H1 (cell line): ENCODE measurements around the gene FHAD1. TPM values are rescaled to one million over a fixed set of nuclear protein-coding genes. Genes with fewer than 3 reads are reported as not detected.

Experiments
- CTCF ChIA-PET: fragments of 300-600 bp; sonication (Branson Sonifier 250); formaldehyde crosslinking; loops from one replicate; lab custom pipeline; 2021; ENCODE audit not compliant: partially characterized antibody; lab: Charles Lee
- POLR2A ChIA-PET: fragments of 300-600 bp; sonication (Branson Sonifier 250); formaldehyde crosslinking; loops from one replicate; lab custom pipeline; 2021; ENCODE audit warnings: inconsistent platforms; ENCODE audit not compliant: partially characterized antibody; lab: Charles Lee
- DNase-seq, 2 experiments: peaks; one replicate each; pipeline versions ENCODE4 v3.0.0 to v3.0.0-alpha.2; 2010 to 2022; ENCODE audit warnings: low spot score in 2 of 2, low read depth in 1 of 2, mixed read lengths in 1 of 2
- FAIRE-seq: peaks from 2 replicates; lab custom pipeline; 2011; peaks lifted over from hg19 to GRCh38; lab: Jason Lieb, UNC
- H2AFZ ChIP-seq: 2 replicates; pipeline ENCODE4 v1.8.1; 2012; ENCODE audit warnings: low read length, inconsistent platforms
- H2AK5ac ChIP-seq: 2 replicates; pipeline ENCODE4 v1.6.1; 2013; ENCODE audit warnings: low read depth, low read length
- H2BK120ac ChIP-seq: replicated peaks from 2 replicates; pipeline ENCODE3; 2013; ENCODE audit warnings: low read depth, low read length, inconsistent platforms
- H2BK12ac ChIP-seq: 2 replicates; pipeline ENCODE4 v1.6.1; 2013; ENCODE audit warnings: low read depth, low read length
- H2BK15ac ChIP-seq: 2 replicates; pipeline ENCODE4 v1.6.1; 2013; ENCODE audit warnings: low read length
- H2BK20ac ChIP-seq: 2 replicates; pipeline ENCODE4 v1.6.1; 2013; ENCODE audit warnings: low read length
- H2BK5ac ChIP-seq: 2 replicates; pipeline ENCODE4 v1.6.1; 2013; ENCODE audit warnings: low read depth, low read length
- H3K14ac ChIP-seq: 2 replicates; pipeline ENCODE4 v1.6.1; 2013; ENCODE audit warnings: inconsistent platforms; ENCODE audit not compliant: insufficient read length
- H3K18ac ChIP-seq: 2 replicates; pipeline ENCODE4 v1.6.1; 2013; ENCODE audit warnings: low read length; ENCODE audit errors: extremely low read depth
- H3K23ac ChIP-seq: 2 replicates; pipeline ENCODE4 v1.6.1; 2013; ENCODE audit warnings: inconsistent platforms; ENCODE audit not compliant: insufficient read length
- H3K23me2 ChIP-seq: 2 replicates; pipeline ENCODE4 v1.6.1; 2013; ENCODE audit warnings: low read depth, low read length
- H3K27ac ChIP-seq: 2 replicates; pipeline ENCODE4 v1.6.1; 2011; ENCODE audit warnings: low read depth, low read length, inconsistent platforms
- H3K27me3 ChIP-seq, 4 experiments: replicated peaks in 1 of 4; 1 replicate in 1 of 4; 2 replicates in 3 of 4; pipeline versions ENCODE4 v1.6.1 to v1.8.1; 2011 to 2013; ENCODE audit warnings: low read length in 3 of 4, mild to moderate bottlenecking in 3 of 4, inconsistent platforms in 2 of 4, mixed read lengths in 2 of 4, moderate library complexity in 1 of 4; ENCODE audit not compliant: control insufficient read depth in 3 of 4, insufficient read depth in 3 of 4; ENCODE audit errors: extremely low read depth in 1 of 4
- H3K36me3 ChIP-seq, 4 experiments: 2 replicates each; pipeline versions ENCODE4 v1.6.1 to v1.8.1; 2011 to 2013; ENCODE audit warnings: mild to moderate bottlenecking in 4 of 4, low read length in 3 of 4, moderate library complexity in 2 of 4, control low read depth in 1 of 4, inconsistent platforms in 1 of 4; ENCODE audit not compliant: insufficient read depth in 4 of 4, control insufficient read depth in 2 of 4
- H3K4ac ChIP-seq: replicated peaks from 2 replicates; pipeline ENCODE3; 2013; ENCODE audit warnings: low read length, low read depth, mixed read lengths, inconsistent platforms; ENCODE audit not compliant: insufficient read length
- H3K4me1 ChIP-seq, 4 experiments: replicated peaks in 1 of 4; 1 replicate in 1 of 4; 2 replicates in 3 of 4; pipeline versions ENCODE4 v1.6.1 to v1.8.1; 2011 to 2013; ENCODE audit warnings: low read length in 3 of 4, inconsistent platforms in 2 of 4, mixed read lengths in 1 of 4; ENCODE audit not compliant: insufficient read depth in 4 of 4, control insufficient read depth in 3 of 4
- H3K4me2 ChIP-seq, 2 experiments: 2 replicates each; pipeline versions ENCODE4 v1.6.1 to v1.8.1; 2011 to 2013; ENCODE audit warnings: low read depth in 2 of 2, low read length in 2 of 2, control low read depth in 1 of 2, inconsistent platforms in 1 of 2, mild to moderate bottlenecking in 1 of 2; ENCODE audit not compliant: insufficient read depth in 1 of 2
- H3K4me3 ChIP-seq, 4 experiments: fragments of 200-600, 300-600 bp in 1 of 4; sonication (generic), shearing (Covaris generic), sonication (Bioruptor Twin) in 1 of 4; 2 replicates each; pipeline versions ENCODE4 v1.5.1 to v1.8.1; 2011 to 2016; ENCODE audit warnings: low read length in 4 of 4, low read depth in 3 of 4, control low read depth in 2 of 4, inconsistent platforms in 2 of 4, mild to moderate bottlenecking in 2 of 4, mixed read lengths in 1 of 4, moderate library complexity in 1 of 4; ENCODE audit not compliant: insufficient read depth in 2 of 4; ENCODE audit errors: extremely low read depth in 1 of 4
- H3K56ac ChIP-seq: replicated peaks from 2 replicates; pipeline ENCODE3; 2013; ENCODE audit warnings: low read depth, mild to moderate bottlenecking, mixed read lengths, low read length, inconsistent platforms; ENCODE audit not compliant: insufficient read length
- H3K79me1 ChIP-seq: 2 replicates; pipeline ENCODE4 v1.6.1; 2013; ENCODE audit warnings: low read depth, low read length, control low read depth
- H3K79me2 ChIP-seq, 2 experiments: 2 replicates each; pipeline versions ENCODE4 v1.6.1 to v1.8.1; 2012 to 2013; ENCODE audit warnings: low read length in 2 of 2, mild to moderate bottlenecking in 2 of 2, inconsistent platforms in 1 of 2; ENCODE audit not compliant: insufficient read depth in 2 of 2, control insufficient read depth in 1 of 2
- H3K9ac ChIP-seq, 4 experiments: replicated peaks in 1 of 4; 1 replicate in 1 of 4; 2 replicates in 3 of 4; pipeline versions ENCODE4 v1.6.1 to v1.8.1; 2011 to 2013; ENCODE audit warnings: low read depth in 3 of 4, low read length in 3 of 4, control low read depth in 2 of 4, mild to moderate bottlenecking in 2 of 4, moderate library complexity in 2 of 4, inconsistent platforms in 1 of 4; ENCODE audit errors: extremely low read depth in 1 of 4
- H3K9me3 ChIP-seq, 2 experiments: 2 replicates each; pipeline versions ENCODE4 v1.6.1 to v1.8.1; 2012 to 2013; ENCODE audit warnings: mild to moderate bottlenecking in 2 of 2, moderate library complexity in 2 of 2, control low read depth in 1 of 2, inconsistent platforms in 1 of 2, low read depth in 1 of 2, low read length in 1 of 2, mixed read lengths in 1 of 2; ENCODE audit not compliant: insufficient read depth in 2 of 2
- H4K20me1 ChIP-seq, 2 experiments: replicated peaks in 1 of 2; 2 replicates each; pipeline versions ENCODE3 to v1.8.1; 2011 to 2013; ENCODE audit warnings: inconsistent platforms in 2 of 2, low read length in 2 of 2, mild to moderate bottlenecking in 1 of 2; ENCODE audit not compliant: insufficient read depth in 2 of 2, control insufficient read depth in 1 of 2
- H4K5ac ChIP-seq: 2 replicates; pipeline ENCODE4 v1.6.1; 2013; ENCODE audit warnings: low read length, low read depth, mixed read lengths, inconsistent platforms; ENCODE audit not compliant: insufficient read length
- H4K8ac ChIP-seq: 2 replicates; pipeline ENCODE4 v1.8.0; 2013; ENCODE audit warnings: mild to moderate bottlenecking, moderate library complexity, low read length, inconsistent platforms; ENCODE audit not compliant: insufficient read depth; ENCODE audit errors: extremely low read depth
- H4K91ac ChIP-seq: replicated peaks from 2 replicates; pipeline ENCODE3; 2013; ENCODE audit warnings: low read length, mixed read lengths, inconsistent platforms; ENCODE audit not compliant: insufficient read length
- ATF2 ChIP-seq: IDR thresholded peaks from 2 replicates; pipeline ENCODE4 v1.6.1; 2012; ENCODE audit warnings: low read length, inconsistent platforms
- CBX5 ChIP-seq: fragments of 300-800, 300-1000 bp; sonication (generic); IDR thresholded peaks from 2 replicates; pipeline ENCODE4 v1.7.1; 2016; ENCODE audit warnings: antibody characterized with exemption, low read length, low read depth
- CHD2 ChIP-seq: IDR thresholded peaks from 2 replicates; pipeline ENCODE4 v1.6.1; 2012; ENCODE audit warnings: low read length, improper control_type of control experiment
- EZH2 ChIP-seq: fragments of 200-600 bp; sonication (generic); IDR thresholded peaks from 2 replicates; pipeline ENCODE4 v1.7.1; 2012; ENCODE audit warnings: low read depth, mild to moderate bottlenecking, moderate library complexity, low read length, inconsistent platforms; ENCODE audit not compliant: severe bottlenecking
- GABPA ChIP-seq: IDR thresholded peaks from 2 replicates; pipeline ENCODE4 v1.6.1; 2011; ENCODE audit warnings: mild to moderate bottlenecking, low read length, moderate library complexity, borderline replicate concordance; ENCODE audit not compliant: insufficient read depth
- HDAC2 ChIP-seq, 2 experiments: fragments of 300-600 bp in 1 of 2; sonication (generic) in 1 of 2; IDR thresholded peaks; 2 replicates each; pipeline ENCODE4 v1.6.1; 2011 to 2012; ENCODE audit warnings: low read depth in 2 of 2, low read length in 2 of 2, mild to moderate bottlenecking in 2 of 2, moderate library complexity in 2 of 2, borderline replicate concordance in 1 of 2, inconsistent platforms in 1 of 2
- KDM5A ChIP-seq: fragments of 200-600 bp; IDR thresholded peaks from 2 replicates; pipeline ENCODE4 v1.7.1; 2012; ENCODE audit warnings: mild to moderate bottlenecking, low read length, inconsistent platforms, mixed read lengths
- MAX ChIP-seq: IDR thresholded peaks from 2 replicates; pipeline ENCODE4 v1.6.1; 2012; ENCODE audit warnings: inconsistent platforms
- POLR2A ChIP-seq, 2 experiments: IDR thresholded peaks; 1 replicate in 1 of 2; 2 replicates in 1 of 2; pipeline ENCODE4 v1.6.1; 2011; ENCODE audit warnings: low read depth in 2 of 2, low read length in 2 of 2, mild to moderate bottlenecking in 2 of 2; ENCODE audit errors: control extremely low read depth in 1 of 2
- RBBP5 ChIP-seq: IDR thresholded peaks from 2 replicates; pipeline ENCODE4 v1.7.1; 2012; ENCODE audit warnings: low read depth, mild to moderate bottlenecking, inconsistent platforms, low read length, moderate library complexity, borderline replicate concordance
- SIX5 ChIP-seq: IDR thresholded peaks from 2 replicates; pipeline ENCODE4 v1.6.1; 2011; ENCODE audit warnings: mild to moderate bottlenecking, low read depth, low read length
- TAF1 ChIP-seq: IDR thresholded peaks from 2 replicates; pipeline ENCODE4 v1.6.1; 2011; ENCODE audit warnings: mild to moderate bottlenecking, low read depth, low read length
- TAF7 ChIP-seq: optimal IDR thresholded peaks from 2 replicates; pipeline ENCODE3; 2011; ENCODE audit warnings: low read depth, mild to moderate bottlenecking, inconsistent platforms, low read length, moderate library complexity, borderline replicate concordance
- WGBS, 2 experiments: shearing (Covaris generic) in 1 of 2; methylation state at CpG; one replicate each; pipeline versions ENCODE4 v1.1.6 to v1.1.7; 2013 to 2015; ENCODE audit warnings: low lambda C conversion rate in 2 of 2, mixed read lengths in 2 of 2, inconsistent platforms in 1 of 2, low coverage in 1 of 2, missing lambda C conversion rate in 1 of 2; ENCODE audit not compliant: insufficient replicate concordance in 2 of 2, insufficient coverage in 1 of 2, insufficient read length in 1 of 2; ENCODE audit errors: extremely low coverage in 1 of 2, missing lambda C conversion rate in 1 of 2; 5-methylcytosine and 5-hydroxymethylcytosine counted together
- polyA plus RNA-seq, 7 experiments: library from polyadenylated mRNA; depleted of rRNA in 3 of 7; stranded (reverse) in 5 of 7; unstranded in 2 of 7; fragments of >200 nt in 5 of 7; fragments of 200-250 nt in 2 of 7; gene quantifications; 1 replicate in 5 of 7; 2 replicates in 1 of 7; 4 replicates in 1 of 7; pipeline versions ENCODE4 v1.2.1 to v1.2.3, GENCODE V29; 2011 to 2013; ENCODE audit warnings: missing spikeins in 2 of 7, mixed read lengths in 2 of 7
- total RNA-seq: library from RNA; stranded (reverse); fragmentation: NEBNext Ultra II Directional; extraction: Animal tissue kit (Norgen Biotek cat#: 25700); gene quantifications from 2 replicates; pipeline ENCODE4 v1.2.1, GENCODE V29; 2021

FHAD1 gene
- total and polyA plus RNA-seq, 2 of the 8 experiments (the other 6 are each of a cell fraction or from before 2014, with no cell fraction given) = 0.39 to 0.69 TPM

- Histone ChIP-seq H2BK5ac (no peak overlapping the region), H3K4me3 (no peak overlapping the region), H3K23me2 (0 out of 2 replicates have a peak, but pooled peaks cover 2% of the 10 kb centered on the region), H3K4ac (no peak overlapping the region), H3K4me1 (peaks cover 0 to 8% (median 3%) of the 10 kb centered on the region in 4 experiments; a peak in 5 of 7 replicates), H4K20me1 (no peaks in the 10 kb centered on the region), H3K4me2 (no peak overlapping the region), H3K18ac (no peak overlapping the region), H4K91ac (no peak overlapping the region), H3K9me3 (no peaks in the 10 kb centered on the region), H3K9ac (no peak overlapping the region), H2BK20ac (no peak overlapping the region), H2BK15ac (no peak overlapping the region), H2BK12ac (no peak overlapping the region), H2BK120ac (no peak overlapping the region), H3K36me3 (no peaks in the 10 kb centered on the region; a peak in 1 of 8 replicates), H2AK5ac (no peak overlapping the region), H4K5ac (no peak overlapping the region), H3K56ac (no peak overlapping the region), H3K23ac (no peak overlapping the region), H3K79me1 (no peaks in the 10 kb centered on the region), H3K79me2 (no peaks in the 10 kb centered on the region), H3K27me3 (peaks cover 0 to 28% (median 20%) of the 10 kb centered on the region in 4 experiments; a peak in 6 of 7 replicates), H3K27ac (no peak overlapping the region), H2AFZ (no peak overlapping the region), H3K14ac (no peak overlapping the region), H4K8ac (no peak overlapping the region)
- DNase-seq (no peak), FAIRE-seq (no peak)
- ChIA-PET CTCF (no interaction called here), POLR2A (no interaction called here)
- 85% methylated on average over 8 of the region's 8 CpGs; no CpG with 5 or more reads in 1 of the 2 experiments for WGBS, 2 experiments
- TF ChIP-seq ATF2 = no peak
- no peak for TF ChIP-seq SIX5
- TF ChIP-seq RBBP5 = no peak
- no peak for TF ChIP-seq CBX5
- TF ChIP-seq CHD2 = no peak
- no peak for TF ChIP-seq MAX
- no peak for TF ChIP-seq TAF1
- TF ChIP-seq KDM5A = no peak
- TF ChIP-seq POLR2A (IDR thresholded peaks at IDR 0.05; ENCODE audit: control extremely low read depth in 1 of 2, low read depth in 2 of 2, low read length in 2 of 2) = no peak
- TF ChIP-seq TAF7 = no peak
- no peak for TF ChIP-seq GABPA
- no peak for TF ChIP-seq HDAC2 (IDR thresholded peaks at IDR 0.05; ENCODE audit: borderline replicate concordance in 1 of 2, low read depth in 2 of 2, low read length in 2 of 2)
- TF ChIP-seq EZH2 = no peak
Measured at GRCh38 chr1:15378729-15379128, 131.7 kb downstream of the FHAD1 start.
